Measurements from ENCODE around the gene RAB40C. TPM values are rescaled to one million over a fixed set of nuclear protein-coding genes. Genes with fewer than 3 reads are reported as not detected.
A peak's percentile ranks its signal among the peaks of the same experiment; 100 is the strongest.

Gene RAB40C
- total RNA-seq, 1 experiment from 2014 or later = 30.7 TPM

GRCh38 chr16:660459-661183, 70.8 kb downstream of the RAB40C start:
- DNase-seq (ENCODE audit: low read depth, low spot score) = no peak
- Histone ChIP-seq H3K4me3 (ENCODE audit: low read depth in 2 of 2, low read length in 2 of 2) (peak overlapping the region; percentile 22 to 45), H3K4me1 (ENCODE audit: control insufficient read depth, insufficient read depth, low read length) (peaks cover 15% of the 10 kb centered on the region), H3K9me3 (ENCODE audit: control insufficient read depth, insufficient read depth, low read depth, low read length) (no peaks in the 10 kb centered on the region), H3K36me3 (ENCODE audit: control insufficient read depth, insufficient read depth, low read length) (no peaks in the 10 kb centered on the region), H3K27me3 (ENCODE audit: control insufficient read depth, insufficient read depth, low read length) (no peaks in the 10 kb centered on the region), H3K27ac (ENCODE audit: low read length) (peak overlapping the region; percentile 87)
- POLR2A ChIA-PET = interaction anchor here (1.3 kb wide), 1 partner anchor 11 kb away, joined by 4 read pairs; the partner anchor contains the start of gene WDR90
- no peak for TF ChIP-seq SIN3A (IDR thresholded peaks at IDR 0.05; ENCODE audit: borderline replicate concordance, insufficient read depth, low read depth, low read length)
- TF ChIP-seq TCF7L2 (IDR thresholded peaks at IDR 0.05; ENCODE audit: low read depth, low read length) = no peak
- TF ChIP-seq POLR2AphosphoS5 (IDR thresholded peaks at IDR 0.05; ENCODE audit: low read depth, low read length) = peak; percentile 39; the same call in 1 of the 2 replicates
- 0 out of 4 replicates have a peak, but pooled peaks of 1 of the 2 experiments have one; percentile 23 for TF ChIP-seq REST (IDR thresholded peaks at IDR 0.05; ENCODE audit: insufficient read depth in 1 of 2, low read depth in 2 of 2, low read length in 1 of 2)
- peak; percentile 55 for TF ChIP-seq CTCF (IDR thresholded peaks at IDR 0.05)
- peak; percentile 86 for ATAC-seq
- intact Hi-C loops (cut with micrococcal nuclease; ENCODE audit: unreplicated experiment) = no loop called here
- CTCF ChIA-PET = no interaction called here
- in situ Hi-C loops (cut with HindIII; ENCODE audit: low pct_unique_long_range_greater_than_20kb, low sequenced_read_pairs) = no loop called here
- no TSS peak for BruUV-seq (replicated peaks)

GRCh38 chr16:661184-661821, 71.4 kb downstream of the RAB40C start:
- BruUV-seq (replicated peaks) = no TSS peak
- TF ChIP-seq CTCF (IDR thresholded peaks at IDR 0.05) (peak; percentile 31; the same call in 1 of the 2 replicates), SIN3A (IDR thresholded peaks at IDR 0.05; ENCODE audit: borderline replicate concordance, insufficient read depth, low read depth, low read length) (no peak)
- Histone ChIP-seq H3K27me3 (ENCODE audit: control insufficient read depth, insufficient read depth, low read length) (no peaks in the 10 kb centered on the region), H3K4me3 (ENCODE audit: low read depth in 2 of 2, low read length in 2 of 2) (no peak overlapping the region), H3K4me1 (ENCODE audit: control insufficient read depth, insufficient read depth, low read length) (peaks cover 15% of the 10 kb centered on the region), H3K27ac (ENCODE audit: low read length) (peak overlapping the region; percentile 32; the same call in 1 of the 2 replicates), H3K9me3 (ENCODE audit: control insufficient read depth, insufficient read depth, low read depth, low read length) (no peaks in the 10 kb centered on the region), H3K36me3 (ENCODE audit: control insufficient read depth, insufficient read depth, low read length) (no peaks in the 10 kb centered on the region)
- intact Hi-C loops (cut with micrococcal nuclease; ENCODE audit: unreplicated experiment) = no loop called here
- CTCF ChIA-PET = no interaction called here
- in situ Hi-C loops (cut with HindIII; ENCODE audit: low pct_unique_long_range_greater_than_20kb, low sequenced_read_pairs) = no loop called here
- POLR2A ChIA-PET = no interaction called here
- DNase-seq (ENCODE audit: low read depth, low spot score) (no peak), ATAC-seq (0 out of 2 replicates have a peak, but pooled peaks have one; percentile 0)
